Keratinocyte (primary cell): ENCODE data around the gene PCF11. TPM values are rescaled to one million over a fixed set of nuclear protein-coding genes. Genes with fewer than 3 reads are reported as not detected.

Experiments used
- DNase-seq: peaks from one replicate; pipeline ENCODE4 v3.0.0-alpha.2; 2011; ENCODE audit warnings: low read depth, missing footprints, low spot score
- FAIRE-seq: peaks from 2 replicates; lab custom pipeline; 2011; peaks lifted over from hg19 to GRCh38; lab: Jason Lieb, UNC
- H2AFZ ChIP-seq: 2 replicates; pipeline ENCODE4 v1.6.0; 2012; ENCODE audit warnings: low read length, control low read depth, inconsistent platforms; ENCODE audit not compliant: control insufficient read depth
- H3K27ac ChIP-seq: 2 replicates; pipeline ENCODE4 v1.5.1; 2011; ENCODE audit warnings: low read length; ENCODE audit not compliant: control insufficient read depth, insufficient read depth
- H3K27me3 ChIP-seq: 3 replicates; pipeline ENCODE4 v1.6.0; 2011; ENCODE audit warnings: low read length; ENCODE audit not compliant: control insufficient read depth, insufficient read depth; ENCODE audit errors: extremely low read depth
- H3K36me3 ChIP-seq, 2 experiments: 2 replicates in 1 of 2; 3 replicates in 1 of 2; pipeline ENCODE4 v1.5.1; 2011; ENCODE audit warnings: low read length in 2 of 2, mild to moderate bottlenecking in 1 of 2; ENCODE audit not compliant: control insufficient read depth in 2 of 2, insufficient read depth in 2 of 2; ENCODE audit errors: extremely low read depth in 1 of 2
- H3K4me1 ChIP-seq: 3 replicates; pipeline ENCODE4 v1.5.1; 2011; ENCODE audit warnings: low read length; ENCODE audit not compliant: control insufficient read depth, insufficient read depth; ENCODE audit errors: extremely low read depth
- H3K4me2 ChIP-seq: 3 replicates; pipeline ENCODE4 v1.6.0; 2011; ENCODE audit warnings: low read depth, low read length; ENCODE audit not compliant: control insufficient read depth, insufficient read depth; ENCODE audit errors: extremely low read depth
- H3K4me3 ChIP-seq, 3 experiments: fragments of 200-600 bp in 1 of 3; sonication (generic) in 1 of 3; 2 replicates in 2 of 3; 3 replicates in 1 of 3; pipeline ENCODE4 v1.5.1; 2011 to 2016; ENCODE audit warnings: low read length in 3 of 3, mild to moderate bottlenecking in 3 of 3, control low read depth in 2 of 3, inconsistent platforms in 1 of 3, low read depth in 1 of 3, mixed read lengths in 1 of 3, mixed run types in 1 of 3, moderate library complexity in 1 of 3; ENCODE audit not compliant: control insufficient read depth in 2 of 3, insufficient read depth in 2 of 3; ENCODE audit errors: extremely low read depth in 1 of 3
- H3K79me2 ChIP-seq: 2 replicates; pipeline ENCODE4 v1.6.0; 2012; ENCODE audit warnings: low read length; ENCODE audit not compliant: control insufficient read depth, insufficient read depth
- H3K9ac ChIP-seq: 3 replicates; pipeline ENCODE4 v1.6.0; 2011; ENCODE audit warnings: low read length; ENCODE audit not compliant: control insufficient read depth, insufficient read depth; ENCODE audit errors: extremely low read depth
- H3K9me1 ChIP-seq: 3 replicates; pipeline ENCODE4 v1.6.0; 2011; ENCODE audit warnings: low read length; ENCODE audit not compliant: control insufficient read depth, insufficient read depth; ENCODE audit errors: extremely low read depth
- H3K9me3 ChIP-seq: 2 replicates; pipeline ENCODE4 v1.5.1; 2012; ENCODE audit warnings: low read depth, low read length; ENCODE audit not compliant: control insufficient read depth
- H4K20me1 ChIP-seq: 3 replicates; pipeline ENCODE4 v1.6.0; 2011; ENCODE audit warnings: low read length; ENCODE audit not compliant: control insufficient read depth, insufficient read depth; ENCODE audit errors: extremely low read depth
- CTCF ChIP-seq, 3 experiments: IDR thresholded peaks in 1 of 3; conservative IDR thresholded peaks in 1 of 3; optimal IDR thresholded peaks in 1 of 3; 2 replicates in 2 of 3; 3 replicates in 1 of 3; pipeline versions ENCODE3 to v1.5.1; 2011; ENCODE audit warnings: low read length in 3 of 3, mild to moderate bottlenecking in 3 of 3, moderate library complexity in 2 of 3, control low read depth in 1 of 3, inconsistent platforms in 1 of 3; ENCODE audit not compliant: insufficient read depth in 2 of 3; ENCODE audit errors: extremely low read depth in 1 of 3
- EZH2 ChIP-seq: IDR thresholded peaks from one replicate; pipeline ENCODE4 v1.6.1; 2012; ENCODE audit warnings: inconsistent platforms, mild to moderate bottlenecking, low read length, moderate library complexity
- dilution Hi-C: fragments of 300-500 bp; cut with MboI; formaldehyde crosslinking; loops from one replicate; pipeline ENCODE4 v1.7.0; 2020; ENCODE audit warnings: low sequenced_read_pairs; ENCODE audit not compliant: extremely low pct_ligation_motif_present
- polyA plus RNA-seq, 5 experiments: library from polyadenylated mRNA; depleted of rRNA in 3 of 5; stranded (reverse) in 3 of 5; stranded (forward) in 1 of 5; unstranded in 1 of 5; fragments of >200 nt; gene quantifications; 1 replicate in 1 of 5; 2 replicates in 3 of 5; 3 replicates in 1 of 5; pipeline versions ENCODE4 v1.2.1 to v1.2.3, GENCODE V29; 2011 to 2012; ENCODE audit warnings: missing spikeins in 2 of 5, low read depth in 1 of 5, low replicate concordance in 1 of 5

Gene PCF11
- polyA plus RNA-seq, 1 donor (not counting 4 experiments of a cell fraction or from before 2014, with no cell fraction given) = 32.8 TPM

- dilution Hi-C loops = no loop called here
Measured at GRCh38 chr11:83200035-83200434, 43.1 kb downstream of the PCF11 start.

DNA sequence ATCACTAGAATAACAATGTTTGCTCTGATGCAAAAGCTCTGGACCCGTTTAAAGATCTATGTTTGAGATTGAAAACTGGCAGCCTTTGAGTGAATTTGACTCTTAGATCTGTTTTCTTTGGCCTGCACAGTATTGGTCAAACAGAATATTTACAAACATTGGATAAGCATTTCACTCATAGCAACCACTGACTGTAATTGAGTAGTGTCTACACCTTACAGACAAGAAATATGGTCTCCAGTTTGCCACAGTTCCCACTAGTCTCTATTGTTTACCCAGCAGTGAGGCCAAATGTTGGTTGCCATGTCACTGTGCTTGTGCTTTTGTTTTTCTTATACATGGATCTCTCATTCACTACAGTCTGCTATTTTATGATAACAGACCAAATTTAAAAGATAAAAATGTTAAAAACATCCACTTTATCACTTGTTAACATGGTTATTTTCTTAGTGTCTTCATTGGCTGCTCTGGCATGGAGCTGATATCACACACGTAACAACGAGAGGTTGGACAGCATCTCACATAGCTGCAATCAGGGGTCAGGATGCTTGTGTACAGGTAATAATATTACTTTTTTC is 48.8 kb downstream of the PCF11 start:
- Histone ChIP-seq H3K27ac (no peak overlapping the region), H2AFZ (no peak overlapping the region), H3K79me2 (no peaks in the 10 kb centered on the region), H4K20me1 (no peaks in the 10 kb centered on the region), H3K27me3 (no peaks in the 10 kb centered on the region), H3K9me1 (no peaks in the 10 kb centered on the region), H3K9ac (no peak overlapping the region), H3K36me3 (no peaks in the 10 kb centered on the region), H3K4me3 (no peak overlapping the region), H3K4me1 (no peaks in the 10 kb centered on the region), H3K4me2 (no peak overlapping the region), H3K9me3 (no peaks in the 10 kb centered on the region)
- no peak for TF ChIP-seq EZH2
- no peak for TF ChIP-seq CTCF (optimal IDR thresholded peaks at IDR 0.05 in 1 of 3, IDR thresholded peaks at IDR 0.05 in 1 of 3, conservative IDR thresholded peaks at IDR 0.05 in 1 of 3; ENCODE audit: extremely low read depth in 1 of 3, insufficient read depth in 2 of 3, low read length in 3 of 3)
- FAIRE-seq (no peak), DNase-seq (no peak)
- dilution Hi-C loops = no loop called here

More at GRCh38 chr11:83200035-83200434, 43.1 kb downstream of the PCF11 start:
- H3K27ac ChIP-seq = no peak overlapping the region
- H3K9me3 ChIP-seq = no peaks in the 10 kb centered on the region
- DNase-seq (no peak), FAIRE-seq (no peak)
- H3K27me3 ChIP-seq = no peaks in the 10 kb centered on the region
- no peaks in the 10 kb centered on the region for H3K36me3 ChIP-seq
- H3K4me3 ChIP-seq = no peak overlapping the region
- H3K4me2 ChIP-seq = no peak overlapping the region
- no peaks in the 10 kb centered on the region for H3K9me1 ChIP-seq
- peaks cover 3% of the 10 kb centered on the region for H3K4me1 ChIP-seq
- H3K9ac ChIP-seq = no peak overlapping the region
- no peak overlapping the region for H2AFZ ChIP-seq
- no peaks in the 10 kb centered on the region for H4K20me1 ChIP-seq
- TF ChIP-seq EZH2 = no peak
- TF ChIP-seq CTCF (optimal IDR thresholded peaks at IDR 0.05 in 1 of 3, IDR thresholded peaks at IDR 0.05 in 1 of 3, conservative IDR thresholded peaks at IDR 0.05 in 1 of 3; ENCODE audit: extremely low read depth in 1 of 3, insufficient read depth in 2 of 3, low read length in 3 of 3) = no peak
- peaks cover 2% of the 10 kb centered on the region for H3K79me2 ChIP-seq
